Measurements from ENCODE around the gene FIZ1.
"Not testable (repeated sequence)": the region's sequence is repeated elsewhere in the genome, so short reads cannot be mapped to it uniquely, and the experiment has no call there.

FIZ1 gene

DNA sequence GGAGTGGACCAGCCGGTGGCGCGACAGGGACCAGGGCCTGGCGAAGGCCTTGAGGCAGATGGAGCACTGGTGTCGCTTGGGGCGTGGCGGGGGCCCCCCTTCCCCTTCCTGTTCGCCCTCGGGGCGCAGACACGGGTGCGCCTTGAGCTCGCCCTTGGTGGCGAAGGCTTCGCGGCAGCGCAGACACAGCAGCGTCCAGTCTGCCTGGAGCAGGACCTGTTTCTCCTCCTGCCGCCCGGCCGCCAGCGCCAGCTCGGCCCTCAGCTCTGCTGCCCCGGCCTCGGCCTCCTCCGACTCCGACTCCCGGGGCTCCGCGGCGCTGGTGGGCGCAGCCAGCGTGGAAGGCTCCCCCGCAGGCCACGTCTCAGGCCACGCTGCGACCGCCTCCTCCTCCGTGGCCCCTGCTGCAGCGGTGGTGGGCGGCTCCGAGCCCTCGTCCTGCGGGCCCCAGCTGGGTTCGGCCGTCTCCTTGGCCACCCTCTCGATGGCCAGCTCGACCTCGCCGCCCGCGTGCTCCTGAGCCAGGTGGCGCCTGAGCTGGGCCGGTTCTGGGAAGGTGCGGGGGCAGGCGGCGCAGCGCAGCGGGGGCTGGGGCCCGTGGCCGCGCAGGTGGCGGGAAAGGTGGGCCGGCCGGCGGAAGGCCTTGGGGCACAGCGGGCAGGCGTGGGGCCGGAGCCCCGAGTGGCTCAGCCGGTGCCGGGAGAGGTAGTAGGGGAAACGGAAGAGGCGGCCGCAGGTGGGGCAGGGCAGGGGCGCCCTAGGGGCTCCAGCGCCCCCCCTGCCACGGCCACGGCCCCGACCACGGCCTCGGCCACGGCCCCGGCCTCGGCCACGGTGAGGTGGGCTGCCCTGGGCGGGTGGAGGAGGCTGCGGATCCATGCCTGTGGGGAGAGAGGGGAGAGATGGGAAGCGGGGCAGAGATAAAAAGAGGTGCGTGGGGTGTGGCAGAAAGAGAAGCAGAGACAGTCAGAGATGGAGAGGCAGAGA is 20.3 kb downstream of the FIZ1 start:
- DNase-seq (ENCODE audit: low read depth in 2 of 3, low spot score in 2 of 3): no peak

DNA sequence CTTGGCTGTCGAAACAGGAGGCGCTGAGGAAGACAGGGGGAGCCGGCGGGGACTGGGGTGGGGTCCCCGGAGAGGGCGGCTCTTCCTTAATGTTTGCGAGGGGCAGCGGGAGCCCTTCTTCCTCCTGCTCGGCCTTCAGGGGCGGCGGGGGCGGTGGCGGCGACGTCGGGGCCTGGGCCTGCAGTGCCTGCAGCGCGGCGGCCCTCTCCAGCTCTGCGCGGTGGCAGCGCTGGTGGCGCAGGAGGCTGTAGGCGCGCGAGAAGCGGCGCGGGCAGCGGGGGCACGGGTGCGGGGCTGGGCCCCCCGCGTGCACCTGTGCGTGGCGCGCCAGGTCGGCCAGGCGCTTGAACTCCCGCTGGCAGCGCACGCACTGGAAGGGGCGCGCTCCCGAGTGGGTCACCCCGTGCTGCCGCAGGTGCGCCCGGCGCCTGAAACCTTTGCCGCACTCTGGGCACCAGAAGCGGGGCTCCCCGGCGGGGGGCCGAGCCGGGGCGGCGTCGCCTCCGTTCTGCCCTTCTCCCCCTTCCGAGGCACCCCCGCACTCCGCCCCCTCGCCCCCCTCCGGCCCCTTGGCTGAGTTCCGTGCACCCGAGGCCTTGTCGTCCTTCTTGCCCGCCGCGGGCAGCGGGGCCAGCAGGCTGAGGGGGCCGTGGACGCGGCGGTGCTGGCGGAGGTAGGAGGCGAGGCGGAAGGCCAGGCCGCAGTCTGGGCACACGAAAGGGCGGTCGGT is 21.1 kb downstream of the FIZ1 start:
- no peak for DNase-seq (ENCODE audit: low read depth in 2 of 3, low spot score in 2 of 3)

DNA sequence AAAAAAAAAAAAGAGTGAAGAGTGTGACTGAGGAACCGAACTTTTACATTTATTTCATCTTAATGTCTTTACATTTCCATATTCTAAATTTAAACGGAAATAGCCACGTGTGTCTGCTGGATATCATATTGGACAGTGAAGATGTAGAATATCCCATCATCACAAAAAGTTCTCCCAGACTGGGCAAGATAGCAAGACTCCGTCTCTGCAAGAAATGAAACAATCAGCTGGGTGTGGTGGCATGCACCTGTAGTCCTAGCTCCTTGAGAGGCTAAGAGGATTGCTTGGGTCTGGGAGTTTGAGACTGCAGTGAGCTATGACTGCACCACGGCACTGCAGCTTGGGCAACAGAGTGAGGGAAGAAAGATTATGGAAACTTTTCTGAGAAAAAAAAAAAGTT is 22.6 kb downstream of the FIZ1 start:
- no peak for DNase-seq (ENCODE audit: low read depth in 2 of 3, low spot score in 2 of 3)

DNA sequence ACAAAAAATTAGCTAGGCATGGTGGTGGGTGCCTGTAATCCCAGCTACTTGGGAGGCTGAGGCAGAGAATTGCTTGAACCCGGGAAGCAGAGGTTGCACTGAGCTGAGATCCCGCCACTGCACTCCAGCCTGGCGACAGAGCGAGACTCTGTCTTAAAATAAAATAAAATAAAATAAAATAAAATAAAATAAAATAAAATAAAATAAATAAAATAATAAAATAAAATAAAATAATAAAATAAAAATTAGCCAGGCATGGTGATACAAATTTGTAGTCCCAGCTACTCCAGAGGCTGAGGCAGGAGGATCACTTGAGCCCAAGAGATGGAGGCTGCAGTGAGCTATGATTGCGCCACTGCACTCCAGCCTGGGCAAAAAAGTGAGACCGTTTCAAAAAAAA is 25.4 kb downstream of the FIZ1 start:
- DNase-seq (ENCODE audit: low read depth in 2 of 3, low spot score in 2 of 3): not testable (repeated sequence)

DNA sequence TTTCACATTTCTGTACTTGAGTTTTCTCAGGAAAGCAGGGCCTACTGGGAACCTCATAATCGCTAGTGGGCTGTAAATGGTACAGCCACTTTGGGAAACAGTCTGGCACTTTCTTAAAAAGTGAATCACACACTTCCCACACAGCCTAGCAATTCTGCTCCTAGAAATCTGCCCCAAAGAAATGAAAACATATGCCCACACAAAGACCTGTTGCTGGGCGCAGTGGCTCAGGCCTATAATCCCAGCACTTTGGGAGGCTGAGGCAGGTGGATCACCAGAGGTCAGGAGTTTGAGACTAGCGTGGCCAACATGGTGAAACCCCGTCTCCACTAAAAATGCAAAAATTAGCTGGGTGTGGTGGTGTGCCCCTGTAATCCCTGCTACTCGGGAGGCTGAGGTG is 29.8 kb downstream of the FIZ1 start:
- DNase-seq (ENCODE audit: low read depth in 2 of 3, low spot score in 2 of 3): not testable (repeated sequence)

DNA sequence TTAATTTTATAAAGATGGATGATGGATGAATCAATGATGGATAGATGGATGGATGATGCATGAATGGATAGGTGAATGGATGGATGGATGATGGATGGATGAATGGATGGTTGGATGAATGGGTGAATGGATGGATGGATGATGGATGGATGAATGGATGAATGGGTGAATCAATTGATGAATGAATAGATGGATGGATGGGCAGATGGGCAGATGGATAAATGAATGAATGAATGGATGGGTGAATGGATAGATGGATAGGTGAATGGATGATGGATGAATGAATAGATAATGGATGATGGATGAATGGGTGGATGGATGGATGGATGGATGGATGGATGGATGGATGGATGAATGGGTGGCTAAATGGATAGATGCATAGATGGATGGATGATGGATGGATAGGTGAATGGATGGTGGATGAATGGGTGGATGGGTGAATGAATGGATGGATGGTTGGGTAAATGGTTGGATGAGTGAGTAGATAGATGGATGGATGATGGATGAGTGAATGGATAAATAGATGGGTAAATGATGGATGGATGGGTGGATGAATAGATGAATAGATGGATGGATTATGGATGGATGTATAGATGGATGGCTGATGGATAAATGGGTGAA is 31.5 kb downstream of the FIZ1 start:
- DNase-seq (ENCODE audit: low read depth in 2 of 3, low spot score in 2 of 3): no peak

DNA sequence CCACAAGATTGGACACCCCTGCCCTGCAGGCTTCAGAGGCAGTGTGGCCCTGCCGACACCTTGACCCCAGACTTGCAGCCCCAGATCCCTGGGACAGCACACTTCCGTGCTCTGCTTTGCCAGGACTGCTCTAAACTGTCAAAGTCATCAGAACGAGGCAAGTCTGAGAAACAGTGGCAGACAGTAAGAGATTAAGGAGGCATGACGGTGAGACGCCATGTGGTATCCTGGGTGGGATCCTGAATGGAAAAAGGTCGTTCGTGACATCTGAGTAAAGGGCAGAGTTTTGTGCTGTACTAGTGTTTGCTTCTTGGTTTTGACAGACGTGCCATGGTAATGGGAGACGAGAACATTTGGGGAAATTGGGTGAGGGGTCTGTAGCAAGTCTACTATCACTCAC is 32.5 kb downstream of the FIZ1 start:
- no peak for DNase-seq (ENCODE audit: low read depth in 2 of 3, low spot score in 2 of 3)

DNA sequence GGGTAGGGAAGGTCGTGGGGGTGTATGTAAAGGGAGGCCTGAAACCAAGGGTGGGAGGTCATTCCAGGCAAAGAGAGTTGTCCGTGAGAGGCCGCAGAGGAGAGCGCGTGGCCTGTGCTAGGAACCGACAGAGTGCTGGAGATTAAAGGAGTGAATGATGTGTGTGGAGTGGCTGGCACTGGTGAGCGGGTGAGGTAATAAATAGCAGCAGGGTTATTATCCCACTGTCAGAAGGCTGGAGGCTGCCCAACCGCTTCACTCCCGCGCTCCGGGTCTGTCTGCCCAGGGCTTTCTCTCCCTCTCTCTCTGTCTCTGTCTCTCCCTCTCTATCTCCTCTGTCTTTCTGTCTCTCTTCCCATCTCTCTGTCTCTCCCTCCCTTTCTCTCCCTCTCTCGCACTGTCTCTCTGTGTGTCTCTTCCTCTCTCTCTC is 36.0 kb downstream of the FIZ1 start:
- DNase-seq (ENCODE audit: low read depth in 2 of 3, low spot score in 2 of 3): no peak

DNA sequence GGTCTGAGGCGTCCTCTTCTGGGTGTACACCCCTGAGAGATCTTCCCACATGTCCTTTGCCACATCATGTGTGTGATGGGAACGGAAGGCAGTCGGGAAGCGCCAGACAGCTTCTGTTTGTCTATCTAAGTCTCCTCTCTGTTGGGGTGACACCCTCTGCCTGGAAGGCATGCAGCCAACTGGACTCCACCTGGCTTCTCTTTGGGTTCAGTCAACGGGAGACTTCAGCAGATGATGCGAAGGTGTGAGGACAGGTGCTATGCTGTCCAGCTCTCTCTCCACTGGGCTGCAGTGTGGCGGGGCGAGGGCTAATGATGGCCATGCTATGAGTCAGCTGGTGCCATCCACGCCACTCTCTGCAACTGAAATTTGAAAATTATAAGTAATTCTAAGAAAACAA is 39.6 kb downstream of the FIZ1 start:
- DNase-seq (ENCODE audit: low read depth in 2 of 3, low spot score in 2 of 3): no peak

DNA sequence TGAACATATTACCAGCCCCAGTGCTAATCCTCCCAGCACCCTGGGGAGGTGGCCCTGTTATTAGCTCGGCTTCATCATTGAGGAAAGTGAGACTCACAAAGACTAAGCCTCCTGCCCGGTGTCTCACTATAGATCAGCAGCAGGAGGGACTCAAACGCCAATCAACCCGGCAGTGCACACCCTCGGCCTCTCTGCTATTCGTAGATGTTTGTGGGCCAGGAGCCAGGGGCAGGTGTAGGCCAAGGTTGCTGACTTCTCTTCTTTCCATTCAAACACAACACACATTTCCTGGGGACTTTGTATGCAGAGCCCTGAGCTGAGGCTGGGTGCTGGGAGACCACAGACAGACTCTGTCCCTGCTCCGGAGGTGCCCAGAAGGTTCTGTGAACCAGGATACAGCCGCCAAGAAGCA is 44.6 kb downstream of the FIZ1 start:
- DNase-seq (ENCODE audit: low read depth in 2 of 3, low spot score in 2 of 3): no peak

DNA sequence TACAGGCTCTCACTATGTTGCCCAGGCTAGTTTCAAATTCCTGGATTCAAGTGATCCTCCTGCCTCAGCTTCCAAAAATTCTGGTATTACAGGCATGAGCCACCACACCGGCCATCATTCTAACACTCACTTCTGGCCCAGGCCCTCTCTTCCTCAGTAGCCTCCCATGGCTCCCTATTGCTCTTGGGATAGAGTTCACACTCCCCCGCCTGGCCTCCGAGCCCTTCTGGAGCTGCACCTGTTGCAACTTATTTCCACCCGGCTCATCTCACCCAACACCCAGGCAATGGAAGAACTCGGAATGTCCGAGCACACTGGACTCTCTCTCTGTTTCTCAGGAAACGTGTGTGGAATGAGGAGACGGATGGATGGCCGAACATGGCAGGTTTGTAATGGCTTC is 45.0 kb downstream of the FIZ1 start:
- DNase-seq (ENCODE audit: low read depth in 2 of 3, low spot score in 2 of 3): no peak

DNA sequence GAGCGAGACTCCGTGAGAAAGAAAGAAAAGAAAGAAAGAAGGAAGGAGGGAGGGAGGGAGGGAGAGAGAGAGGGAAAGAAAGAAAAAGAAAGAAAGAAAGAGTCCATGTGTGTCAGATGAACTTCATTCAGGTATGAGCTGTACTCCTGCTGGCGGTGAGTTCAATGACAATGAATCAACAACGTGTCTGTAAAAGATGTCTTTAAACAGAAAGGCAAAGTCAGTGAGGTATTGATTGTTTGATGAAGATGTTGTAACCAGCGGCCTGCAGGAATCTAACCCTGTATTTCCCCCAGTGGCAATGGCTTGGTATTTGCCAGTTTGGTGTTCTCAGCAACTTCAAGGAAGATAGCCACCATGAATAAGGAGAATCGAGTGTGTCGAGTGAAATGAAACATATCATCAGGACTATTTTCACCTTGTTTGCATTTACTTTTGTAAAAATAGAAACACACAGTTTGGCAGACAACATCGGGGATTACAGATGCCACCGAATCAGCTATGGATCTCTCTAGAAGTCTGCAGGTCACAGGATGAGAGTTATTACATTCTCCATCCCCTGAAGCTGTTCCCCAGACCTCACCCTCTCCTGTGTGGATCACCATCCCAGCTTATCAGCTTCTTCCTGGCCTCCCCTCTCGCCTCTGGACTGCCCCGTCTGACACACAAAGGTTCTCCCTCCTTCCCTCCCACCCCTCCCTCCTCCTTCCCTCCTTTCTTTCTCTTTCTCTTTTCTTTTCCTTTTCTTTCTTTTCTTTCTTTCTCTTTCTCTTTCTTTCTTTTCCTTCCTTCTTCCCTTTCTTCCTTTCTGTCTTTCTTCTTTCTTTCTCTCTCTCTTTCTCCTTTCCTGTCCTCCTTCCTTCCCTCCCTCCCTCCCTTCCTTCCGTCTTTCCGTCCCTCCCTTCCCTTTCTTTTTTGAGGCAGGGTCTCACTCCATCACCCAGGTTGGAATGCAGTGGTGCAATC is 45.8 kb downstream of the FIZ1 start:
- DNase-seq (ENCODE audit: low read depth in 2 of 3, low spot score in 2 of 3): no peak

DNA sequence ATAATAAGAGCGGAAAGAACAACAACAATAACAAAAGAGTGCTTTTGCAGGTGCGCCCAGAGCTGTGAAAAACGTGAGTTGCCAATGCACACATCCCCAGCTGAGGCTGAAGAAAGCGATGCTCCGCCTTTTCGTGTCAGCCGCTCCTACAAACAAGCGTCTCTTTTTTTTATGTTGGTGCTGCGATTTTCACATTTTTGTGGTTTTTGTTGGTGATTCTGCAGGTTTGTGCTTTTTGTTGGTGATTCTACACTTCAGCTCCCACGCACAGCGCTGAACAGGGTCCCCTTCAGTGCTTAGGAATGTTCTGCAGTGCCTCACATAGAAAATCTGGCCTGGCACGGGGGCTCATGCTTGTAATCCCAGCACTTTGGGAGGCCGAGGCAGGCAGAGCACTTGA is 46.7 kb downstream of the FIZ1 start:
- no peak for DNase-seq (ENCODE audit: low read depth in 2 of 3, low spot score in 2 of 3)

DNA sequence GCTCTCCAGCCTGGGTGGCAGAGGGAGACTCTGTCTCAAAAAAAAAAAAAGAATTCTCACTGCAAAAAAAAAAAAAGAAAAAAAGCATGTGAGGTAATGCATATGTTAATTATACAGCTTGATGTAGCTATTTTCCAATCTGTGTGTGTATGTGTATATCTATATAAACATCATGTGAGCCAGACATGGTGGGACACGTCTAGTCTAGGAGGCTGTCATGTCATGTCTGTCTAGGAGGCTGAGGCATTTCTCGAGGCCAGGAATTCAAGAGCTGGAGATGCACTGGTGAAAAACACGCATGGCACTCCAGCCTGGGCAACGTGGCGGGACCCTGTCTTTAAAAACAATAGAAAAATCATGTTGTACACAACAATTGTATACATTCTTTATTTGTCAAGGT is 47.1 kb downstream of the FIZ1 start:
- DNase-seq (ENCODE audit: low read depth in 2 of 3, low spot score in 2 of 3): no peak

DNA sequence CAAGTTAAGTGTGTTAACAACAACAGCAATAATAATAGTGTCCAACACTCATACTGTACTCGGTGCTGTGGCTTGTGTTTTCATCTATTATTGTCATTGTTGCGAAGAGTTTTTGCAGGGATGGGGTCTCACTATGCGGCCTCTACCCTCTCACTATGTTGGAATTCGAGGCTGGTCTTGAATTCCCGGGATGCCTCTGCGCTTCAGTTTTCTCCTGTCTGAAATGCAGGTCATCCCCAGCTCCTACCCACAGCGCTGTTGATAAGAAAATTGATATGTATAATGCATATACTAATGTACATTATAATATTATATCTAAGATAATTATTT is 49.0 kb downstream of the FIZ1 start:
- no peak for DNase-seq (ENCODE audit: low read depth in 2 of 3, low spot score in 2 of 3)

DNA sequence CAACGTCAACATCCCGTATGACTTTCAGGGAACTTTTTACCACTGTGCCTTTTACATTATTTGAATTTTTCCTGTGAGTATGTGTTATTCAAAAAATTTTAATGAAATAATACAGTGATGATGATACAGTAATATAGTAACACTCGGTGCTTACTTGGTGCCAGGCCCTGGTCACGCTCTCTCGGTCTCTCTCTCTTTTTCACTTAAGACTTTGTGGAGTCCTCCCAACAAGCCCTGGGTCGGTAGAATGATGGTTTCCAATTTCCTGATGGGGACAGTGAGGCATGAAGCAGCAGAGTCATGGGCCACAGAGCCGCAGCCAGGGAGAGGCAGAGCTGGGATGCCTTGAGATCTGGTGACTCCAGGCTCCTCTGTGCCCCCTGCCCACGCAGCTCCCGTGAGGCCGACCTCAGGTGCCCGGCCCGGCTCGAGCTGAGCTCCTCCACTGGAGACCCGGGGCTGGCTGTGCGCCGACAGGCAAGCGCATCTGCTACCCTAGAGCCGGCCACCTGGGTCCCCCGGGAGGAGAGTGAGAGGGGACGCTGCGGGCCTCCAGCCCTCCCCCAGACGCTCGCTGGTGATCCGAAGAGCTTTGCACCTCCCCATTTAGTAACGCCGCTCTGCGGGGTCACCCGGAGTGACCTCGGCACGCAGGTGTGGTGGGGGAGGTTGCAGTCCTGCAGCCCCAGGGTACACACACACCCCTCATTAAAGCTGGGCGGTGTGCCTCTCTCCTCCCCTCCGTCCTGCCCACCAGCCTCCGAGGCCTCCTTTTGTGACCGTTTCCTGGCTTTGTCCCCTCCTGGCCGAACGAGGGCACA is 49.6 kb downstream of the FIZ1 start:
- no peak for DNase-seq (ENCODE audit: low read depth in 2 of 3, low spot score in 2 of 3)

DNA sequence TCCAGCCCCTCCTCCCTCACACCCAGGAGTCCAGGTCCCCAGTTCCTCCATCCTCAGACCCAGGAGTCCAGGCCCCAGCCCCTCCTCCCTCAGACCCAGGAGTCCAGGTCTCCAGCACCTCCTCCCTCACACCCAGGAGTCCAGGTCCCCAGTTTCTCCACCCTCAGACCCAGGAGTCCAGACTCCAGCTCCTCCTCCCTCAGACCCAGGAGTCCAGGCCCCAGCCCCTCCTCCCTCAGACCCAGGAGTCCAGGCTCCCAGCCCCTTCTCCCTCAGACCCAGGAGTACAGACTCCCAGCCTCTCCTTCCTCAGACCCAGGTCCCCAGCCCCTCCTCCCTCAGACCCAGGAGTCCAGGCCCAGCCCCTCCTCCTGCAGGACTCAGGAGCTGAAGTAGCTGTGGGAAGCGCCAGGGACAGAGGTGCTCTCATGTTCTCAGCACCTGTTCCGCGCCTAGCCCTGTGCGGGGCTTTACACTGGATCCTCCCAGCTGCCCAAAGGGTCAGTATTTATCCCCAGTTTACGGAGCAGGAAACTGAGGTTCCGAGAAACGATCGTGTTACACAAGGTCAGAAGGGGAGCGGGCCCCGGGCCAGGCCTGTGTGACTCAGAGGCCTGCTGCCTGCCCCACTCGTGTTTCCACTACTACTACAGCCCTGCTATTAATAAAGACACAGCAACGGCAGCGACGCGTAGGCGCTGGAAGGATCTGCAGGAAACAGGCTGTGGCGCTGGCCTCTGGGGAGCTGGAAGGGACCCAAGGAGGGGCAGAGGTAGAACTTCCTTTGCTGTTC is 52.3 kb downstream of the FIZ1 start:
- DNase-seq (ENCODE audit: low read depth in 2 of 3, low spot score in 2 of 3): no peak

DNA sequence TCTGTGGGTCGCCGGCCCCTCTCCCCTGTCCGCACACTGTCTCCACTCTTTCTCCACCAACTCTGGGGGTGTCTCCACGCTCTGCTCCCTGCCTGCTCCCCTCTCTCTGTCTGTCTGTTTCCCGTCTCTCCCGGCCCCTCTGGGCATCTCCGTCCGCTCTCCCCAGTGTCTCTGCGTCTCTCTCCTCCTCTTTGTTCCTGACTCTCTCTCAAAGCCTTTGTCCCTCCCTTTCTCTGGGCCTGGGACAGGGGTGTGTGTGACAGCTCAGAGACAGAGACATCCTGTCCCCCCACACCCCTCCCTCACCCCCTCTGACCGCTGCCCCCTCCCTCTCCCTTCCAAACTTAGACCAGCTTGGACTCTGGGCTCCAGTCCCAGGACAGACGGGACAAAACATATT is 53.3 kb downstream of the FIZ1 start:
- DNase-seq (ENCODE audit: low read depth in 2 of 3, low spot score in 2 of 3): no peak

DNA sequence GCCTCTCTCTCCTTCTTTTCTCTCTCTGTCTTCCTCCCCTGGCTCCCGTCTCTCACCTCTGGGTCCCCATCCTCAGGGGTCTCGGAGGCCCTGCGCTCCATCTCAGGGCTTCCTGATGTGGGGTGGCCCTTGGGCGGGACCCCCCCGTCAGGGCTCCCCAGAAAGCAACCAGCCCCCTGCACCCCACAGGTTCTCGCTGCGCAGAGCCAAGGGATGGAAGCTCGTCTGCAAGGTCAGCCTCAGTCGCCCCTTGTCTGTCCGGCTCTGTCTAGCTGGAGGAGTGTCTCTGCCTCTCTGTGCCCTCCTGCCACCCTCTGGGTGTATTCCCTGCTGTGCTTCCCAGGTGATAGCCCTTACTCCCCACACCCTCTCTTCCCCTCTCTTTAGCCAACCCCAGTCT is 53.9 kb downstream of the FIZ1 start, which contains the start of gene SBK3:
Gene SBK3 (minus strand): TSS at position 101 of the 400 bp plus-strand sequence. CDS start 0 bp downstream, at position 101.
- no peak for DNase-seq (ENCODE audit: low read depth in 2 of 3, low spot score in 2 of 3)
